ENCODE results near the gene LRR1.

GRCh38 chr14:49653508-49653907 is 54.8 kb downstream of the LRR1 start:
- TF ChIP-seq TAF1 (IDR thresholded peaks at IDR 0.05; ENCODE audit: borderline replicate concordance, low read depth, low read length): no peak
- TF ChIP-seq POLR2A (IDR thresholded peaks at IDR 0.05; ENCODE audit: low read depth, low read length): no peak
- no peak for TF ChIP-seq POLR2AphosphoS5 (IDR thresholded peaks at IDR 0.05; ENCODE audit: low read depth, low read length)
